GM23248 (cell line): ENCODE results near the gene WBP1L. TPM values are rescaled to one million over a fixed set of nuclear protein-coding genes. Genes with fewer than 3 reads are reported as not detected.

Source experiments
- DNase-seq: peaks from one replicate; pipeline ENCODE4 v3.0.0-alpha.2; 2015
- H2AFZ ChIP-seq: fragments of 200-600 bp; sonication (generic); 2 replicates; pipeline ENCODE4 v1.6.1; 2016; ENCODE audit warnings: antibody characterized with exemption
- H3F3A ChIP-seq: fragments of 200-600 bp; sonication (generic); 2 replicates; pipeline ENCODE4 v1.6.1; 2016; ENCODE audit warnings: mild to moderate bottlenecking, antibody characterized with exemption, mixed run types; ENCODE audit not compliant: insufficient read depth
- H3K27ac ChIP-seq: fragments of 200-600 bp; sonication (generic); 2 replicates; pipeline ENCODE4 v1.5.1; 2016; ENCODE audit warnings: mild to moderate bottlenecking
- H3K27me3 ChIP-seq: fragments of 200-600 bp; sonication (generic); replicated peaks from 2 replicates; pipeline ENCODE4 v1.6.1; 2016; ENCODE audit warnings: mild to moderate bottlenecking; ENCODE audit not compliant: insufficient read depth
- H3K36me3 ChIP-seq: fragments of 200-600 bp; sonication (generic); 2 replicates; pipeline ENCODE4 v1.6.1; 2016; ENCODE audit warnings: low read depth, mild to moderate bottlenecking
- H3K4me1 ChIP-seq: fragments of 200-600 bp; sonication (generic); 2 replicates; pipeline ENCODE4 v1.6.1; 2016; ENCODE audit warnings: mild to moderate bottlenecking; ENCODE audit not compliant: insufficient read depth
- H3K4me2 ChIP-seq: fragments of 200-600 bp; sonication (generic); one replicate; pipeline ENCODE4 v1.6.1; 2016; ENCODE audit warnings: mild to moderate bottlenecking; ENCODE audit not compliant: unreplicated experiment
- H3K4me3 ChIP-seq: fragments of 200-600 bp; sonication (generic); 2 replicates; pipeline ENCODE4 v1.5.1; 2016; ENCODE audit warnings: mild to moderate bottlenecking
- H3K79me2 ChIP-seq: fragments of 200-600 bp; sonication (generic); 2 replicates; pipeline ENCODE4 v1.6.1; 2016; ENCODE audit warnings: mild to moderate bottlenecking; ENCODE audit not compliant: insufficient read depth
- H3K9ac ChIP-seq: fragments of 200-600 bp; sonication (generic); 2 replicates; pipeline ENCODE4 v1.6.1; 2016; ENCODE audit warnings: mild to moderate bottlenecking
- H3K9me2 ChIP-seq: fragments of 200-600 bp; sonication (generic); 2 replicates; pipeline ENCODE4 v1.6.1; 2016; ENCODE audit warnings: mixed run types, mild to moderate bottlenecking, moderate library complexity; ENCODE audit not compliant: insufficient read depth
- H3K9me3 ChIP-seq: fragments of 200-600 bp; sonication (generic); one replicate; pipeline ENCODE4 v1.6.1; 2017; ENCODE audit warnings: low read depth
- H4K20me1 ChIP-seq: fragments of 200-600 bp; sonication (generic); 2 replicates; pipeline ENCODE4 v1.6.0; 2016; ENCODE audit not compliant: insufficient read depth
- EZH2 ChIP-seq: fragments of 200-600 bp; sonication (generic); IDR thresholded peaks from 2 replicates; pipeline ENCODE4 v1.6.1; 2018; ENCODE audit warnings: antibody characterized with exemption, mild to moderate bottlenecking; ENCODE audit not compliant: insufficient read depth, poor library complexity, severe bottlenecking
- EZH2phosphoT487 ChIP-seq: fragments of 200-600 bp; sonication (generic); IDR thresholded peaks from 2 replicates; pipeline ENCODE4 v1.6.1; 2018; ENCODE audit warnings: antibody characterized with exemption, moderate library complexity, mild to moderate bottlenecking, low read depth; ENCODE audit not compliant: insufficient read depth
- WGBS, 2 experiments: methylation state at CpG; one replicate each; pipeline ENCODE4 v1.1.6; 2015 to 2017; ENCODE audit warnings: low lambda C conversion rate in 2 of 2, low coverage in 1 of 2; ENCODE audit errors: missing lambda C conversion rate in 2 of 2; 5-methylcytosine and 5-hydroxymethylcytosine counted together
- in situ Hi-C: fragments of 300-500 bp; cut with MboI; formaldehyde crosslinking; loops from 2 replicates; pipeline ENCODE4 v1.15.0; 2020
- polyA plus RNA-seq: library from polyadenylated mRNA; unstranded; fragments of >200 nt; fragmentation: Nextera tagmentation; extraction: Ambion mirVana; gene quantifications from 2 replicates; pipeline ENCODE4 v1.2.1, GENCODE V29; 2016
- total RNA-seq: library from RNA; depleted of rRNA; stranded (reverse); fragments of >200 nt; shearing (Covaris generic); gene quantifications from 2 replicates; pipeline ENCODE4 v1.2.3, GENCODE V29; 2014

Gene WBP1L
- total and polyA plus RNA-seq, 2 experiments from 2014 or later: 21.1 to 57.4 TPM

- peaks cover 64% of the 10 kb centered on the region for H3K79me2 ChIP-seq
- TF ChIP-seq EZH2 (no peak), EZH2phosphoT487 (no peak)
- in situ Hi-C loops: no loop called here
Measured at GRCh38 chr10:102781090-102781920, 37.6 kb downstream of the WBP1L start.

GRCh38 chr10:102781921-102782557 is 38.3 kb downstream of the WBP1L start:
- Histone ChIP-seq H3K27ac (peak overlapping the region; percentile 94), H3K9me3 (no peaks in the 10 kb centered on the region), H3K9ac (peak overlapping the region; percentile 76), H3K36me3 (no peaks in the 10 kb centered on the region), H3F3A (peaks cover 45% of the 10 kb centered on the region), H3K79me2 (peaks cover 72% of the 10 kb centered on the region), H3K4me2 (peak overlapping the region; percentile 63), H3K4me1 (peaks cover 54% of the 10 kb centered on the region), H3K4me3 (peak overlapping the region; percentile 50), H3K9me2 (no peaks in the 10 kb centered on the region), H4K20me1 (no peaks in the 10 kb centered on the region; the same call in 1 of the 2 replicates), H3K27me3 (no peaks in the 10 kb centered on the region), H2AFZ (no peak overlapping the region)
- in situ Hi-C loops: no loop called here
- WGBS, 2 experiments: 62 to 63% methylated on average over 6 of the region's 6 CpGs
- peak; percentile 55 for DNase-seq
- TF ChIP-seq EZH2 (no peak), EZH2phosphoT487 (no peak)

More at GRCh38 chr10:102781090-102781920, 37.6 kb downstream of the WBP1L start:
- DNase-seq: no peak
- Histone ChIP-seq H3K4me1 (peaks cover 60% of the 10 kb centered on the region), H4K20me1 (no peaks in the 10 kb centered on the region; the same call in 1 of the 2 replicates), H3K9ac (no peak overlapping the region), H3K36me3 (no peaks in the 10 kb centered on the region), H3K27ac (no peak overlapping the region), H3K4me3 (no peak overlapping the region), H3K9me2 (no peaks in the 10 kb centered on the region), H3K4me2 (no peak overlapping the region), H2AFZ (no peak overlapping the region), H3K9me3 (no peaks in the 10 kb centered on the region), H3F3A (peaks cover 51% of the 10 kb centered on the region), H3K27me3 (no peaks in the 10 kb centered on the region)
- 49 to 51% methylated on average over 7 to 8 of the region's 8 CpGs for WGBS, 2 experiments

DNA sequence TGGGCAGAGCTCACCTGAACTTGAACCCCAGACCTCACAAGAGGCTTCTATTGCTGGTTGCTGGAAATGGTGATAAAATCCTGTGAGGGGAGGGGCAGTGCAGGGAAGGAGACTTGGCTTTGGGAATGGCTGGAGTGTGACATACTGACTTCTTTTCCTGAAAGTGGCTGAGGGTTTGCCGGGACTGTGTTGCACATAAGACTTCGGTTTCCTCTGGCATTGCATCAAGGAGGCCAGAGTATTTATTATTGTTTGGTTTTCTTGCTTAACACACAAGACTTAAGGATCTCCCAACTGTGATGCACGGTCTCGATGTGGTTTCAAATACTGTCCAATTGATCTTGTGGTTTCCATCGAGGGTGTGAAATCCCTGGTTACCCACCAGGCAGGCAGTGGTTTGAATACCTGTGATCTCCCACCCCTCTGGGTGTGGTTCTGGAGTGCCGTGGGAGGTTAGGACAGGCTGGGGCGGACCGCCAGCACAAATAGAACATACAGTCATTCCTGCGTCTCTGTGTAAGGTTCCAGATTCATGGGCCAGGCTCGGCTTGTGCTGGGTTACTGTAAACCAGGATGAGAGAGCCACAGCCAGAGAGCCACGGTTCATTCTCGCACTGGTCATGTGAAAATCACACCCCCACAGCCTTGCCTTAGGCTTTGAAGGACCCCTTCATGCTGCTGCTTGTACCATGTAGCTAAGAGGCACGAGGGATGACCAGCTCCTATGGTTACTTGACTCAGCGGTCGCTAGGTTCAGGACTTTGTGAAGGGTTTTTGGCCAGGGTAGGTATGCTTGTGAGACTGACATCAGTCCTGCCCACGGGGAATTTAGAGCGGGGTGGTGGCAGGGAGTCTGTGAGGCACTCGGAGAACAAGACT is 39.2 kb downstream of the WBP1L start:
- 5 to 6% methylated on average over 18 of the region's 18 CpGs for WGBS, 2 experiments
- no peaks in the 10 kb centered on the region for H3K36me3 ChIP-seq
- H3K9ac ChIP-seq: peak overlapping the region; percentile 76
- DNase-seq: peak; percentile 93
- peak overlapping the region; percentile 50 for H3K4me3 ChIP-seq
- H3K9me3 ChIP-seq: no peaks in the 10 kb centered on the region
- H2AFZ ChIP-seq: 0 out of 2 replicates have a peak overlapping the region, but pooled peaks have one; percentile 30
- H3K9me2 ChIP-seq: no peaks in the 10 kb centered on the region
- in situ Hi-C loops: no loop called here
- H3K27me3 ChIP-seq: no peaks in the 10 kb centered on the region
- H3K79me2 ChIP-seq: peaks cover 72% of the 10 kb centered on the region
- H3K4me1 ChIP-seq: peaks cover 46% of the 10 kb centered on the region
- peaks cover 45% of the 10 kb centered on the region for H3F3A ChIP-seq
- H3K27ac ChIP-seq: peak overlapping the region; percentile 94
- TF ChIP-seq EZH2phosphoT487 (no peak), EZH2 (no peak)
- H4K20me1 ChIP-seq: no peaks in the 10 kb centered on the region; the same call in 1 of the 2 replicates
- H3K4me2 ChIP-seq: peak overlapping the region; percentile 63

- in situ Hi-C loops: no loop called here
Measured at GRCh38 chr10:102783568-102783967, 39.8 kb downstream of the WBP1L start.

More at GRCh38 chr10:102783568-102783967, 39.8 kb downstream of the WBP1L start:
- Histone ChIP-seq H3K9ac (peak overlapping the region; percentile 76), H2AFZ (no peak overlapping the region), H3K27ac (peak overlapping the region; percentile 94), H3K36me3 (no peaks in the 10 kb centered on the region), H3K27me3 (no peaks in the 10 kb centered on the region), H3K9me3 (no peaks in the 10 kb centered on the region), H3K4me3 (peak overlapping the region; percentile 50), H3K4me2 (peak overlapping the region; percentile 63), H4K20me1 (no peaks in the 10 kb centered on the region; the same call in 1 of the 2 replicates), H3K4me1 (peaks cover 46% of the 10 kb centered on the region), H3K79me2 (peaks cover 72% of the 10 kb centered on the region), H3K9me2 (no peaks in the 10 kb centered on the region), H3F3A (peaks cover 45% of the 10 kb centered on the region)
- no peak for TF ChIP-seq EZH2
- TF ChIP-seq EZH2phosphoT487: no peak
- 52 to 55% methylated on average over 1 of the region's 1 CpG for WGBS, 2 experiments
- no peak for DNase-seq
